MCF 10A (cell line): ENCODE results near the gene PDE4D. TPM values are rescaled to one million over a fixed set of nuclear protein-coding genes. Genes with fewer than 3 reads are reported as not detected.

Experiments used
- BruUV-seq: library from RNA; stranded (reverse); fragments of 400-500 nt; replicated peaks from 2 replicates; lab custom pipeline; 2021; lab: Mats Ljungman, UMichigan
- CTCF ChIA-PET: fragments of 300-600 bp; sonication (Branson Sonifier 250); formaldehyde crosslinking; extraction: SDS; loops from one replicate; lab custom pipeline; 2021; ENCODE audit warnings: antibody characterized with exemption, inconsistent platforms; lab: Yijun Ruan, JAX
- POLR2A ChIA-PET: fragments of 300-600, 350-650 bp; sonication (Branson Sonifier 250); formaldehyde crosslinking; extraction: SDS; loops from one replicate; lab custom pipeline; 2020; ENCODE audit warnings: antibody characterized with exemption, inconsistent platforms; lab: Yijun Ruan, JAX
- DNase-seq: peaks from one replicate; pipeline ENCODE4 v3.0.0-alpha.2; 2018; ENCODE audit not compliant: unreplicated experiment
- H3K27ac Mint-ChIP-seq: one replicate; pipeline ENCODE4 v1.8.0; 2022; ENCODE audit warnings: mild to moderate bottlenecking, low read depth, mixed read lengths; ENCODE audit not compliant: unreplicated experiment
- H3K27me3 Mint-ChIP-seq: one replicate; pipeline ENCODE4 v1.8.0; 2022; ENCODE audit warnings: mixed read lengths; ENCODE audit not compliant: insufficient read depth, unreplicated experiment
- H3K36me3 Mint-ChIP-seq: one replicate; pipeline ENCODE4 v1.8.0; 2022; ENCODE audit warnings: mild to moderate bottlenecking, moderate library complexity, mixed read lengths; ENCODE audit not compliant: insufficient read depth, unreplicated experiment
- H3K4me1 Mint-ChIP-seq: one replicate; pipeline ENCODE4 v1.8.0; 2022; ENCODE audit warnings: mixed read lengths; ENCODE audit not compliant: insufficient read depth, unreplicated experiment
- H3K4me3 Mint-ChIP-seq: one replicate; pipeline ENCODE4 v1.8.0; 2022; ENCODE audit warnings: mild to moderate bottlenecking, moderate library complexity, mixed read lengths; ENCODE audit not compliant: unreplicated experiment
- H3K9me3 Mint-ChIP-seq: one replicate; pipeline ENCODE4 v1.8.0; 2022; ENCODE audit warnings: mixed read lengths; ENCODE audit not compliant: unreplicated experiment
- intact Hi-C: fragments of 100-400 bp; cut with micrococcal nuclease; formaldehyde crosslinking; loops from 2 replicates; pipeline ENCODE4 v1.14.1; 2022
- total RNA-seq: library from RNA; stranded (reverse); gene quantifications from 2 replicates; pipeline ENCODE4 v1.2.3, GENCODE V29; 2022
- TF ChIP-seq, protein P1 (sequence below): fragments of 200-600 bp; IDR thresholded peaks from one replicate; pipeline ENCODE4 v1.8.0; 2022; ENCODE audit warnings: antibody characterized with exemption, mild to moderate bottlenecking; ENCODE audit not compliant: unreplicated experiment

The PDE4D gene
- total RNA-seq, 1 experiment from 2014 or later: 85.0 TPM

DNA sequence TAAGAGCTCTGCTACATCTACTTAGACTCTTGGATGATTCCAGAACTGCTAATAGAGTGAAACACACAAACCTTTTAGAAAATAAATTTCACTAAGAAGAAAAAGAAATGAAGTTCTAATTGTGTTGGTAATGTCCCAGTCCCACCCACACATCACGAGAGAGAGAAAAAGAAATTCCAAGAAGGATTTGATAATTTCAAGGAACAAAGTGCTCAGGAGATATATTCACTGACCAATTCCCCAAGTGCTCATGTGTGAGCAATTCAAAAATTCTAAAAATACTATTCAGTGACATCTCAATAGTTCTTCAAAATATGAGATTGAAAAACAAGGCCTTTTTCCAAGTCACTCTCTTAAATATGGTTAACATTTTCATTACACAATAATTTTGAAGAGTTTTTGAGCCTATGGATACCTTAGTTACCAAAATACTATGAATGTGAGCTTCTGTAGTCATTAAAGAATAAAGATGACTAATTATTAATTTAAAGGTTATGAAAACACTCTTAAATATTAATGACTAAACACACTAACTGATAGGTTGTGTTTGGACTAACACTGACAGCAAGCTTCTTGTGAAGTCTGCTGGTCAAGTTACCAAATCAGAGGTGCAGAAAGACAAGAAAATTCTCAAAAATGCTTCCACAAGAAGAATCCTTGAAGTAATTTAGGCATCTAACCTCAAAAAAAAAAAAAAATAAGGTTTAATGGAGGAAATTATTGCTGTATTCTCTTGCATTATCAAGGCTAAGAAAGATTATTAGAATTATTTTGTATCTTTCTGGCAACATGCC lies 245.3 kb downstream of the PDE4D start:
- Mint-ChIP-seq H3K27me3 (no peaks in the 10 kb centered on the region), H3K36me3 (no peaks in the 10 kb centered on the region), H3K27ac (no peak overlapping the region), H3K4me1 (no peaks in the 10 kb centered on the region), H3K4me3 (no peak overlapping the region), H3K9me3 (no peaks in the 10 kb centered on the region)
- ChIA-PET POLR2A (interaction anchor here (0.9 to 1.2 kb wide), 2 partner anchors 9 to 28 kb away, joined by 3 to 4 read pairs; no protein-coding TSS in a partner anchor), CTCF (interaction anchor here (0.6 to 1.4 kb wide), 3 partner anchors 13 to 139 kb away, joined by 4 to 6 read pairs (median 4); no protein-coding TSS in a partner anchor)
- no peak for DNase-seq
- TF ChIP-seq, protein P1, sequence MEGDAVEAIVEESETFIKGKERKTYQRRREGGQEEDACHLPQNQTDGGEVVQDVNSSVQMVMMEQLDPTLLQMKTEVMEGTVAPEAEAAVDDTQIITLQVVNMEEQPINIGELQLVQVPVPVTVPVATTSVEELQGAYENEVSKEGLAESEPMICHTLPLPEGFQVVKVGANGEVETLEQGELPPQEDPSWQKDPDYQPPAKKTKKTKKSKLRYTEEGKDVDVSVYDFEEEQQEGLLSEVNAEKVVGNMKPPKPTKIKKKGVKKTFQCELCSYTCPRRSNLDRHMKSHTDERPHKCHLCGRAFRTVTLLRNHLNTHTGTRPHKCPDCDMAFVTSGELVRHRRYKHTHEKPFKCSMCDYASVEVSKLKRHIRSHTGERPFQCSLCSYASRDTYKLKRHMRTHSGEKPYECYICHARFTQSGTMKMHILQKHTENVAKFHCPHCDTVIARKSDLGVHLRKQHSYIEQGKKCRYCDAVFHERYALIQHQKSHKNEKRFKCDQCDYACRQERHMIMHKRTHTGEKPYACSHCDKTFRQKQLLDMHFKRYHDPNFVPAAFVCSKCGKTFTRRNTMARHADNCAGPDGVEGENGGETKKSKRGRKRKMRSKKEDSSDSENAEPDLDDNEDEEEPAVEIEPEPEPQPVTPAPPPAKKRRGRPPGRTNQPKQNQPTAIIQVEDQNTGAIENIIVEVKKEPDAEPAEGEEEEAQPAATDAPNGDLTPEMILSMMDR: no peak
- intact Hi-C loops: no loop called here
- no TSS peak for BruUV-seq

DNA sequence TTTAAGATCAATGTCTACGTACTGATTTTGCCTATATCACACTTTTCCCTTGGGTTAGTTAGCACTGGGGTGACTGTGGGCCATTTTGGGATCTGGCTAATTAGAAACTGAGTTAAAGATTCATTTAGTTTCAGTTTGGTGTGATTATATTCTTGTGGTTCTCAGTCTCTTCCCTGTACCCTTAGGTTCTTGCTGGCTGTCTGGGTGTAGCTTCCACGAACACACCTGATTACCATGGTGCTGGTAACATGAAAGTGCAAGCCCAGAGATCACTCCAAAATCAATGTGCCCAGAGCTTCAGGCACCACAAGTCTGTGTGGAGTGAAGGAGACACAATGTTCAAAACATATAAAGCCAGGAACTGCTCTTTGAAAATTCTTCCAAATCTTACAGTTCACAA lies 248.1 kb downstream of the PDE4D start:
- BruUV-seq: no TSS peak
- CTCF ChIA-PET: interaction anchor here (0.6 to 2.1 kb wide), 3 partner anchors 28 to 139 kb away, joined by 3 to 6 read pairs (median 5); no protein-coding TSS in a partner anchor

DNA sequence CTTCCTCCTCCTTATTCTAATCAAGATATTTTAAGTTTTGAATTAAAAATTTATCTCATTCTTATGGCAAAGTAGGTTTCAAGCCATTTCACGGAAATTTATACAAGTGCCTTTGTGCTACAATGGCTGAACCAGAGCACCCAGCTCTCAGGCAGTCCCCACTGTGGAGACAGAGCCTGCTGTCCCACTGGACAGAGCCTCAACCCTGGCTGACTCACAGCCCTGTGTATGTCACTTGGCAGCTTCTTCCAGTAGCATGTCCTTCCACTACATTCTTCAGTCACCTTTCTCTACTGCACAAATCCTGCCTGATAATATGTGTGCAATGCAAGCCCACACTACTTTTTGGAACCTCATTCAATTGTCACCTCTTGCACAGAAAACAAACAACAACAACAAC lies 253.1 kb downstream of the PDE4D start:
- BruUV-seq: no TSS peak
- H3K27ac Mint-ChIP-seq: no peak overlapping the region
- TF ChIP-seq, protein P1: no peak
- peaks cover 7% of the 10 kb centered on the region for H3K36me3 Mint-ChIP-seq
- ChIA-PET POLR2A (interaction anchor here (0.6 to 1.2 kb wide), 5 partner anchors 17 to 723 kb away, joined by 3 to 4 read pairs (median 3); no protein-coding TSS in a partner anchor), CTCF (interaction anchor here (0.7 to 0.8 kb wide), 3 partner anchors 21 to 203 kb away, joined by 3 to 4 read pairs (median 3); no protein-coding TSS in a partner anchor)
- peaks cover 21% of the 10 kb centered on the region for H3K4me1 Mint-ChIP-seq
- no peak overlapping the region for H3K4me3 Mint-ChIP-seq
- H3K9me3 Mint-ChIP-seq: no peaks in the 10 kb centered on the region
- intact Hi-C loops: no loop called here
- peak; percentile 42 for DNase-seq
- no peaks in the 10 kb centered on the region for H3K27me3 Mint-ChIP-seq

More for the DNA sequence above, 248.1 kb downstream of the PDE4D start:
- Mint-ChIP-seq H3K4me3 (no peak overlapping the region), H3K27me3 (no peaks in the 10 kb centered on the region), H3K36me3 (peaks cover 7% of the 10 kb centered on the region), H3K27ac (no peak overlapping the region), H3K9me3 (no peaks in the 10 kb centered on the region), H3K4me1 (peaks cover 5% of the 10 kb centered on the region)
- POLR2A ChIA-PET: no interaction called here
- DNase-seq: no peak
- TF ChIP-seq, protein P1: no peak
- intact Hi-C loops: no loop called here

DNA sequence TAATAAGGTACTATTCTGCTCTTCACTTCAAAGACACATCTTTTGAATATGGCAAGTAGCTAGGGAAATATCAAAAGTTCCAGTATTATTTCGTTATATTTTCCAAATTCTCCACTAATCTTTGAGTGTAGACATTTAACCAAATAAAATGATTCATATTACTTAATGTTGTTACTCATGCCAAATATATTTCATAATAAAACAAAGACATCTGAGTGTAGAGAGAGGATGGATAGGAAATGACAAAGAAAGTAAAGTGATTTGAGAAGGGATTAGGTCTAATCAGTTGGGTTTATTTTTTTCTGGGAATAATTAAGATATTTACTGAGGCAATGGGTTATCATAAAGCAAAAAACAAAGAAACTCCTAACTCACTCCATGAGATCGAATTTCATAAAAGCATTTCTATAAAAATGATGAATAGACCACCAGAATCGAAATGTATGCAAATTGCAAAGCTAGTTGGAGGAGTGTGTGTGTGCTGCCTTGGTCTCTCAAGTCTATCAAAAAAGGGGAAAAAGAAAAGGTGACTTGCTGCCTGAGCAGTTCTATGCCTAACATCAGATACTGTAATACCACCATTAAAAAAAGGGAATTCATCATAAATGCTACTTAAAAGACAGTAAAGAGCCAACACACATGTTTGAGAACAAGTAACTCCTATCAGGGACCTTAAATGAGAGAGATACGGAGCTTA lies 255.5 kb downstream of the PDE4D start:
- ChIA-PET CTCF (interaction anchor here (0.6 to 0.7 kb wide), 2 partner anchors 81 to 258 kb away, joined by 3 read pairs; no protein-coding TSS in a partner anchor), POLR2A (interaction anchor here (0.6 kb wide), 1 partner anchor 135 kb away, joined by 3 read pairs; no protein-coding TSS in a partner anchor)
- Mint-ChIP-seq H3K4me3 (no peak overlapping the region), H3K27ac (no peak overlapping the region), H3K27me3 (no peaks in the 10 kb centered on the region), H3K36me3 (peaks cover 7% of the 10 kb centered on the region), H3K4me1 (peaks cover 21% of the 10 kb centered on the region), H3K9me3 (peaks cover 20% of the 10 kb centered on the region)
- TF ChIP-seq, protein P1: no peak
- intact Hi-C loops: no loop called here
- DNase-seq: peak; percentile 19
- BruUV-seq: no TSS peak
